A673 (cell line): ENCODE data around the gene APAF1. TPM values are rescaled to one million over a fixed set of nuclear protein-coding genes. Genes with fewer than 3 reads are reported as not detected.

ENCODE experiments used
- BruUV-seq: library from RNA; stranded (reverse); fragments of 400-500 nt; replicated peaks from 2 replicates; lab custom pipeline; 2021; lab: Mats Ljungman, UMichigan
- CTCF ChIA-PET: fragments of 300-600 bp; sonication (Branson Sonifier 250); formaldehyde crosslinking; loops from one replicate; lab custom pipeline; 2022; ENCODE audit warnings: antibody characterized with exemption; lab: Charles Lee
- POLR2A ChIA-PET: fragments of 300-600 bp; sonication (Branson Sonifier 250); formaldehyde crosslinking; loops from one replicate; lab custom pipeline; 2022; ENCODE audit warnings: antibody characterized with exemption; ENCODE audit not compliant: low non-redundant PET; lab: Charles Lee
- DNase-seq: peaks from one replicate; pipeline ENCODE4 v3.0.0-alpha.2; 2015; ENCODE audit warnings: low spot score
- H3K27ac ChIP-seq: fragments of 200-600 bp; sonication (generic); 2 replicates; pipeline ENCODE4 v1.5.1; 2016; ENCODE audit warnings: mixed run types, low read depth, mild to moderate bottlenecking, mixed read lengths, antibody characterized with exemption, low read length; ENCODE audit not compliant: poor library complexity, severe bottlenecking
- H3K27me3 ChIP-seq: fragments of 200-600 bp; sonication (generic); replicated peaks from 2 replicates; pipeline ENCODE4 v1.6.1; 2017; ENCODE audit warnings: mixed run types, low read depth, mild to moderate bottlenecking, mixed read lengths, antibody characterized with exemption, low read length; ENCODE audit not compliant: insufficient read depth, poor library complexity
- H3K36me3 ChIP-seq: fragments of 200-600 bp; sonication (generic); 2 replicates; pipeline ENCODE4 v1.6.1; 2016; ENCODE audit warnings: mixed run types, mild to moderate bottlenecking, mixed read lengths, antibody characterized with exemption, low read length; ENCODE audit not compliant: insufficient read depth, poor library complexity, severe bottlenecking
- H3K4me1 ChIP-seq: fragments of 200-600 bp; sonication (generic); 2 replicates; pipeline ENCODE4 v1.6.1; 2017; ENCODE audit warnings: mixed run types, mild to moderate bottlenecking, mixed read lengths, antibody characterized with exemption, low read length; ENCODE audit not compliant: insufficient read depth, poor library complexity, severe bottlenecking
- H3K4me3 ChIP-seq: fragments of 200-600 bp; sonication (generic); 2 replicates; pipeline ENCODE4 v1.5.1; 2016; ENCODE audit warnings: low read depth, mixed run types, mild to moderate bottlenecking, mixed read lengths, low read length; ENCODE audit not compliant: poor library complexity, severe bottlenecking
- H3K9me3 ChIP-seq: fragments of 200-600 bp; sonication (generic); 2 replicates; pipeline ENCODE4 v1.6.1; 2016; ENCODE audit warnings: mixed run types, low read depth, mild to moderate bottlenecking, mixed read lengths, antibody characterized with exemption, low read length; ENCODE audit not compliant: poor library complexity, severe bottlenecking
- EZH2 ChIP-seq: fragments of 200-600 bp; sonication (generic); IDR thresholded peaks from 2 replicates; pipeline ENCODE4 v1.6.1; 2017; ENCODE audit warnings: borderline replicate concordance, low read depth, mild to moderate bottlenecking, mixed read lengths, antibody characterized with exemption, low read length; ENCODE audit not compliant: poor library complexity, severe bottlenecking
- intact Hi-C: fragments of 100-400 bp; cut with micrococcal nuclease; formaldehyde crosslinking; loops from one replicate; pipeline ENCODE4 v1.10.0; 2022; ENCODE audit not compliant: unreplicated experiment
- total RNA-seq: library from RNA; stranded (reverse); gene quantifications from 2 replicates; pipeline ENCODE4 v1.2.3, GENCODE V29; 2021
- TF ChIP-seq, protein P1 (sequence below): fragments of 300-800, 200-600 bp; sonication (generic); conservative IDR thresholded peaks from 2 replicates; pipeline ENCODE4 v1.5.1; 2017; ENCODE audit warnings: low read depth, mild to moderate bottlenecking, antibody characterized with exemption, low read length, moderate library complexity, mixed read lengths

APAF1 gene
- total RNA-seq, 1 experiment from 2014 or later, result 24.2 TPM

DNA sequence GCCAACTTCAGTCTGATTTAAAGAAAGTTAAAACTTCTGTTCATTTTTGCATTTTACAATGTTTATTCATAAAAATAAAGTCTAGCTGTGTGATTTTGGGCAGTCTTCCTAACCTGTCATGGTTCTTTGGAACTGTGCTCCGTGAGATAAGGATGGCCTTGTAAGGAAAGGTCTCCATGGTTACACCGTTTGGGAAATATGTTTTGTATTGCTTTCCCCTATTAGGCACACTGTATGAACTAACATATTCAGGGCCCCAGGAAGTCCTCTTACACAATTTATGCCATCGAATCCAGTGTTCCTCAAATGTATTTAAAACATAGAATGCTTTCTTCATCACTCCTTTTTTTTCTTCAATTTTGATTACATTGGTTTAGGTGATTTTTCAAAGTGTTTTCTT lies 54.5 kb downstream of the APAF1 start:
- Histone ChIP-seq H3K36me3 (no peaks in the 10 kb centered on the region), H3K27me3 (no peaks in the 10 kb centered on the region), H3K4me3 (no peak overlapping the region), H3K4me1 (peaks cover 4% of the 10 kb centered on the region), H3K27ac (no peak overlapping the region), H3K9me3 (no peaks in the 10 kb centered on the region)
- intact Hi-C loops, result loop anchor here (1.0 kb wide), 2 partner anchors 240 to 299 kb away; no protein-coding TSS in a partner anchor
- DNase-seq, result no peak
- no peak for TF ChIP-seq EZH2
- TF ChIP-seq, protein P1, sequence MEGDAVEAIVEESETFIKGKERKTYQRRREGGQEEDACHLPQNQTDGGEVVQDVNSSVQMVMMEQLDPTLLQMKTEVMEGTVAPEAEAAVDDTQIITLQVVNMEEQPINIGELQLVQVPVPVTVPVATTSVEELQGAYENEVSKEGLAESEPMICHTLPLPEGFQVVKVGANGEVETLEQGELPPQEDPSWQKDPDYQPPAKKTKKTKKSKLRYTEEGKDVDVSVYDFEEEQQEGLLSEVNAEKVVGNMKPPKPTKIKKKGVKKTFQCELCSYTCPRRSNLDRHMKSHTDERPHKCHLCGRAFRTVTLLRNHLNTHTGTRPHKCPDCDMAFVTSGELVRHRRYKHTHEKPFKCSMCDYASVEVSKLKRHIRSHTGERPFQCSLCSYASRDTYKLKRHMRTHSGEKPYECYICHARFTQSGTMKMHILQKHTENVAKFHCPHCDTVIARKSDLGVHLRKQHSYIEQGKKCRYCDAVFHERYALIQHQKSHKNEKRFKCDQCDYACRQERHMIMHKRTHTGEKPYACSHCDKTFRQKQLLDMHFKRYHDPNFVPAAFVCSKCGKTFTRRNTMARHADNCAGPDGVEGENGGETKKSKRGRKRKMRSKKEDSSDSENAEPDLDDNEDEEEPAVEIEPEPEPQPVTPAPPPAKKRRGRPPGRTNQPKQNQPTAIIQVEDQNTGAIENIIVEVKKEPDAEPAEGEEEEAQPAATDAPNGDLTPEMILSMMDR, result no peak
- no TSS peak for BruUV-seq
- POLR2A ChIA-PET, result no interaction called here
- CTCF ChIA-PET, result interaction anchor here (0.8 to 1.1 kb wide), 2 partner anchors 115 to 299 kb away, joined by 3 to 7 read pairs; no protein-coding TSS in a partner anchor

DNA sequence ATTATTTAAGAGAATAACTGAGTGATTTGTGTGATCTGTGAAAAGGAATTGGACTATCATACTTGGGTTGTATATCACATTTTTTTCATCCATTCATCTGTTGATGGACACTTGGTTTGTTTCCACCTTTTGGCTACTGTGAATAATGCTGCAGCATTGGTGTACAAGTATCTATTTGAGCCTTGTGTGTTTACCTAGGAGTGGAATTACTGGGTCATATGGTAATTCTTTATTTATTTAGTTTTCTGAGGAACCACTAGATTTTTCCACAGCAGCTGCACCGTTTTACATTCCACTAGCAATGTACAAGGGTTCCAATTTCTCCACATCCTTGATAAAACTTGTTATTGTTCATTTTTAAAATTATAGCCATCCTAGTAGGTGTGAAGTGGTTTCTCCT lies 56.1 kb downstream of the APAF1 start:
- TF ChIP-seq EZH2, result no peak
- TF ChIP-seq, protein P1, result no peak
- Histone ChIP-seq H3K4me1 (peaks cover 4% of the 10 kb centered on the region), H3K27ac (no peak overlapping the region), H3K9me3 (no peaks in the 10 kb centered on the region), H3K27me3 (no peaks in the 10 kb centered on the region), H3K4me3 (no peak overlapping the region), H3K36me3 (no peaks in the 10 kb centered on the region)
- ChIA-PET CTCF (no interaction called here), POLR2A (no interaction called here)
- BruUV-seq, result no TSS peak
- no peak for DNase-seq
- intact Hi-C loops, result no loop called here

DNA sequence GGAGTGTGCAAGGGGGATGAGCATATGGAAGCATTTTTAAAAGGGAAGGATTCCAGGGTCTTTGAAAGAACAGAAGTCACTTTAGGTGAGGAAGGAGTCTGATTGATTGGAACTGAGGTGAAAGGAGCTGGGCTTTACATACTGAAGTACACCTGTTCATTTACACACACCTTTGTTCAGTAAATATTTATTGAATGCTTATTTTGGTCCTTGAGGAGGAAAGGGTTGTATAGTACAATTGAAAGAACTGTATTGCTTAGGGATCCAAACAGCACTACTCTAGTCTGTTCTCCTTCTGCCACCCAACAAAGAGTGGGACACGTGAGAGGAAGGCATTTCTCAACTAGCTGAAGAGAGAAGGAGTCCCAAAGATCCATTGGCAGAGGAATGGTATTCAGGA lies 63.9 kb downstream of the APAF1 start:
- no peaks in the 10 kb centered on the region for H3K36me3 ChIP-seq
- CTCF ChIA-PET, result no interaction called here
- H3K27ac ChIP-seq, result no peak overlapping the region
- BruUV-seq, result no TSS peak
- H3K27me3 ChIP-seq, result no peaks in the 10 kb centered on the region
- POLR2A ChIA-PET, result no interaction called here
- H3K4me1 ChIP-seq, result no peaks in the 10 kb centered on the region
- intact Hi-C loops, result no loop called here
- no peak overlapping the region for H3K4me3 ChIP-seq
- no peaks in the 10 kb centered on the region for H3K9me3 ChIP-seq
- TF ChIP-seq, protein P1, result no peak
- TF ChIP-seq EZH2, result no peak
- DNase-seq, result no peak
